GM12874 (cell line): ENCODE measurements around the gene EDC4.

ENCODE experiments used
- TF ChIP-seq, protein P1 (sequence below): IDR thresholded peaks from 2 replicates; pipeline ENCODE4 v1.5.1; 2011; ENCODE audit warnings: low read depth, mild to moderate bottlenecking, control low read depth, low read length, moderate library complexity; ENCODE audit not compliant: insufficient read depth

The EDC4 gene

GRCh38 chr16:67902831-67903230 is 30.0 kb downstream of the EDC4 start:
- TF ChIP-seq, protein P1, sequence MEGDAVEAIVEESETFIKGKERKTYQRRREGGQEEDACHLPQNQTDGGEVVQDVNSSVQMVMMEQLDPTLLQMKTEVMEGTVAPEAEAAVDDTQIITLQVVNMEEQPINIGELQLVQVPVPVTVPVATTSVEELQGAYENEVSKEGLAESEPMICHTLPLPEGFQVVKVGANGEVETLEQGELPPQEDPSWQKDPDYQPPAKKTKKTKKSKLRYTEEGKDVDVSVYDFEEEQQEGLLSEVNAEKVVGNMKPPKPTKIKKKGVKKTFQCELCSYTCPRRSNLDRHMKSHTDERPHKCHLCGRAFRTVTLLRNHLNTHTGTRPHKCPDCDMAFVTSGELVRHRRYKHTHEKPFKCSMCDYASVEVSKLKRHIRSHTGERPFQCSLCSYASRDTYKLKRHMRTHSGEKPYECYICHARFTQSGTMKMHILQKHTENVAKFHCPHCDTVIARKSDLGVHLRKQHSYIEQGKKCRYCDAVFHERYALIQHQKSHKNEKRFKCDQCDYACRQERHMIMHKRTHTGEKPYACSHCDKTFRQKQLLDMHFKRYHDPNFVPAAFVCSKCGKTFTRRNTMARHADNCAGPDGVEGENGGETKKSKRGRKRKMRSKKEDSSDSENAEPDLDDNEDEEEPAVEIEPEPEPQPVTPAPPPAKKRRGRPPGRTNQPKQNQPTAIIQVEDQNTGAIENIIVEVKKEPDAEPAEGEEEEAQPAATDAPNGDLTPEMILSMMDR = no peak

DNA sequence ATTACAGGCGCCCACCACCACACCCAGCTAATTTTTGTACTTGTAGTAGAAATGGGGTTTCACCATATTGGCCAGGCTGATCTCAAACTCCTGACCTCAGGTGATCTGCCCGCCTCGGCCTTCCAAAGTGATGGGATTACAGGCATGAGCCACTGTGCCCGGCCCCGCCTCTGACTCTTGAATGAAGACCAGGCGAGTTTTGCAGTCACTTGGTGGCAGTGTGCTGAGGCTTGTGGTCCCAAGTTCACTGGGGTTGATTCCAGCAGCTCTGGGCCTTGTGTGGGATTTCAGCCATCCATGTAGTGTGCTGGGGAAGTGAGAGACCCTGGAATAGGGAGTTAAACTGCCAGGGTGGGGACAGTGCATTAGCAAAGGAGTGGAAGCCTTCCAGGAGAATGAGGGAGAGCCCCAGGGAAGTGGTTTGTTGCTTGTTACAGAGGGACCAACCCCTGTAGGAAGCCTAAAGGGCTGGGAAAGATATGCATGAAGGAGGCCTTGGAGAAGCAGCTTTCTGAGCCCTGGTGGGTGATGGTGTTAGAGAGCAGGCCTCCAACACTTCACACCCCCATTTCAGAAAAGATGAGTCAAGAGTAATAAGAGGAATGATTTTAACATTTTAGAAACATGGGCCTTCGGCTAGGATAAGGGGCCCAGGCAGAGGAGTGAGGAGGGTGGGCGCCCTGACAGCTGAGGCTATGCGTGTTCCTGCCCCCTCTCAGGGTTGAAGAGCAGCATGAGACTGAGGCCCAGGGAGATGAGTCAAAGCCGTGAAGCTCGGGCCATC is 34.7 kb downstream of the EDC4 start:
- TF ChIP-seq, protein P1 = no peak

GRCh38 chr16:67909056-67909742 is 36.3 kb downstream of the EDC4 start:
- TF ChIP-seq, protein P1 = no peak

- TF ChIP-seq, protein P1 = no peak
These were observed 37.3 kb downstream of the EDC4 start for GRCh38 chr16:67910158-67910557.

DNA sequence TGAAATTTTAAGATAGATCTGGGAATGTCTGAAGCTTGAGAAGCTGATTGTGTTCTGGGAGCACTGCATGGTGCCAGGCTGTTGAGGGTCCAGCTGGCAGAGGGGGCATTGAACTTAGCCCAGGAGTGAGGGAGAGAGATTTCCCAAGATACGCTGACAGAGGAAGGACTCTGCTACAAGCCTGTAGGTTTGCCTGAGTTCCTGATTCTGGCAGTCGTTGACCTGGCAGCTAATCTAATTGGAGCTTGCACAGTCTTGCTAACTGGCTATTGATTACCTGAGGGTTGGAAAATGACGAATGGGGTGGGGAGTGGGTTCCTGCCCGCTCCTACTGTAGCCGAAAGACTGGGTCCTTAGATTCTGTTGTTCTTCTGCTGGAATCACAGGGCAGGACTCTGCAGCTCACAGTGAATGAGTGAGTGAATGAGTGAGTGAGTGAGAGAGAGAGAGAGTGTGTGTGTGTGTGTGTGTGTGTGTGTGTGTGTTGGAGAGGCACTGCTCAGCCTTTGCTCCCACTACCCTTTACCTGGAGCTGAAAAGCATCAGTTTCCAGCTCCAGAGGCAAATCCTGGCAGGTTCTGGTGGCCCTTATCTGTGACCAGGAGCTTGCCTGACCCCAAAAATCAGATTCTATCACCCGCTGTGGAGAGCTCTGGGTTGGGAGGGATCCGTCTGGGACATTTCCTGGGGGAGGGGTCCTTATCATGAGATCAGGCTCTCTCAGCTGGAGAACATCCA is 42.1 kb downstream of the EDC4 start:
- TF ChIP-seq, protein P1 = no peak

DNA sequence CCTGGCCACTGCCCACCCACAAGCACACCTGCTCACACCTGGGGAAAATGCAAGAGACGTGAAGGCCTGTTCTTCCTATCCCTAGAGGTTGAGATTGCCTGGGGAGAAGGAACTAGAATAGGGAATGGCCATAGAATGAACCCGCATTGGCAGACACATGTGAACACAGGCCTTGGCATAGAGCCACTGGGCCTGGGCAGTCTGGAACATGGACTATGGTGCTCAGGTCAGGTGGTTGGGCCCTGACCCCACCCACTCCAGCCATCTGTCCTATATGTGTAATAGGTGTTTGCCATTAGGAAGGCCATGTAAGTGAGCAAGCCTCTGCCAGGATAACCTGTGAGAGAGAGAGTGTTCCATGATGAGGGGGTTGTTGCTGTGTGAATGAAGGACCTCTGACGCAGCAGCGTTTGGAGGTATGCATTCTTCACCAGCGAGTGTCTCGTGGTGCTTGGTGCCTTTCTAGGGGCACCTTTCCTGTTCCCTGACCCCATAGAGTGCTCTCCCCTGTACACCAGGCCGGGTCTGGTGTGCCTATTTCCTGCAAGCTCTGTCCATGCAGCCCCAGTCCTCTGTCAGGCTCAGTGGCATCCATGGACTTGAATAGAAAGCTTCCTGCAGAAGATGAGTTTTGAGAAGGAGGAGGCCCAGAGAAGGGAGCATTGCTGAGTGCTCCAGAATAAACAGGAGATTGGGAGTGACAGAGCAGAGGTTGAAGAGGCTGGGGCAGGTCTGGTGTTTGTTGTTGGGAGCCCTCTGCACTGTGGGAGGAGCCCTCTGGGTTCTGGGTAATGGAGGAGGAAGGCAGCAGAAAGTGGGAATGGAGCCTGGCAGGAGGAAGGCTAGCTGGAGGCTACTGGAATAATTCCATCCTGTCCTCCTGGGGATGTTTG is 43.2 kb downstream of the EDC4 start:
- TF ChIP-seq, protein P1 = no peak
